NCI-H2227 (cell line): ENCODE measurements around the gene COL26A1.
"Not testable (repeated sequence)": the region's sequence is repeated elsewhere in the genome, so short reads cannot be mapped to it uniquely, and the experiment has no call there.

Source experiments
- DNase-seq: peaks from one replicate; lab custom pipeline; 2025; ENCODE audit not compliant: unreplicated experiment; lab: John Stamatoyannopoulos, UW

The COL26A1 gene

DNA sequence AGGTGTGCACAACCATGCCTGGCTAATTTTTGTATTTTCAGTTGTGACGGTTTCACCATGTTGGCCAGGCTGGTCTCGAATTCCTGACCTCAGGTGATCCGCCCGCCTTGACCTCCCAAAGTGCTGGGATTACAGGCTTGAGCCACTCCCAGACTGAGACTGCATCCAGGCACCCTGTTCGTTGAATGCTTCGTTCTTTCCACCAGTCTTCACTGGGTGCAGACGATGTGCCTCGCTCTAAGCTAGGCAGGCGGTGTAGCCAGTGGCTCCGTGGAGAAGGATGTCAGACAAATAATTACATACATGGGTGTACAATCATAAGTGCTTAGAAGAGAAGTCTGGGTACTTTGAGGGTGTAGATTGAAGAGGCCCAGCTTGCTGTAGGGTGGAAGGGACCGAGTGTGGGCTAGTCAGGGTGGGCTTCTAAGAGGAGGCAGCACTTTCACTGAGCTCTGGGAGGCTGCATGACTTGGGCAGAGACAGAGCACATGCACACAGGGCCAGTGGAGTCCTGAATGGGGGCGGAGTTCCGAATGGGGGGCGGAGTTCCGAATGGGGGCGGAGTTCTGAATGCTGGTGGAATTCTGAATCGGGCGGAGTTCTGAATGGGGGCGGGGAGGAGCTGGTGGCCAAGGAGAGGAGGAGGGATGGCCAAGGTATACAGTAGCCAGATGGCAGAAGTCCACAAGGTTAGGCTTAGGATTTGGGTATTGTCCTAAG is 74.3 kb downstream of the COL26A1 start:
- DNase-seq, result no peak

DNA sequence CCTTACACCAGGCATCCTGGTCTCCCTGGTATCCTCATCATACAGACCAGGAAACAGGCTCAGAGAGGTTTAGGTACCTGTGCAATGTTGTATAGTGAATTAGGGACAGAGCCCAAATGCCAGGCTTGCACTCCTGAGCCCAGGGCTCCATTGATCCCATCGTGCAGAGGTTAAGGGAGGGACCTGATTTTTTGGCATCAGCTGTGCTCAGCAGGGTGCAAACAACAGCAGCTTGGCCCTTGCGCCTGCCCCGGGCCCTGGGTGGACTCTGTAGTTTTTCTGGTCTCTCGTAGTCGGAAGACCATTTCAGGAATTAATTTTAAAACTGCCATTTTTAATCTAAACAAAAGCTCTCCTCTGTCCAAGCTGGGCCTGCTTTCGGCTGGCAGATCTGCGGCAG is 79.2 kb downstream of the COL26A1 start:
- DNase-seq, result no peak

DNA sequence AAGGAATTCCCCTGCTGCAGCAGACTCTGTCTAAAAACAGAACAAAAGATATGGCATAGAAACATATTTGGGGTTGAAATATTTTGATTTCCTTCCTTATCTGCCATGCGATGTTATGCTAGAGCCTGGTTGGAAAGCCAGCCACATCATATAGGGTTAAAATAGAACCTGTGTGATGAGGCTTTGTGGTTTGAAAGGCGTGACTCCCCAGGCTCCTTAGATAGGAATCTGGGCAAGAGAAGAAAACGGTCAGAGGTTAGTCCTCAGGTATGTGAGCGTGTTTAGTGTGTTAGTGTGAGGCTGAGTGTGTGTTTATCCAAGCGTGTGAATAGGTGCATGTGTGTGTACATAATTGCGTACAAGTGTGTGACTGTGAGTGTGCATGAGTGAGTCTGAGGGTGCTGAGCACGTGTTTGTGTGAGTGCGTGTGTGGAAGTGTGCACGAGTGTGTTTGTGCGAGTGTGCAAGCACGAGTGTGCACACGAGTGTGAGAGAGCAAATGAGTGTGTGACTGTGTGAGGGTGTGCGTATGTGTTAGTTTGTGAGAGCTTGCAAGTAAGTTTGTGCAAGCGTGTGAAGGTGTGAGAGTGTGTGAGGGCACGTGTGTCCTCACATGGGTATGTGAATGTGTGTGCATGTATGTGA is 79.9 kb downstream of the COL26A1 start:
- no peak for DNase-seq

DNA sequence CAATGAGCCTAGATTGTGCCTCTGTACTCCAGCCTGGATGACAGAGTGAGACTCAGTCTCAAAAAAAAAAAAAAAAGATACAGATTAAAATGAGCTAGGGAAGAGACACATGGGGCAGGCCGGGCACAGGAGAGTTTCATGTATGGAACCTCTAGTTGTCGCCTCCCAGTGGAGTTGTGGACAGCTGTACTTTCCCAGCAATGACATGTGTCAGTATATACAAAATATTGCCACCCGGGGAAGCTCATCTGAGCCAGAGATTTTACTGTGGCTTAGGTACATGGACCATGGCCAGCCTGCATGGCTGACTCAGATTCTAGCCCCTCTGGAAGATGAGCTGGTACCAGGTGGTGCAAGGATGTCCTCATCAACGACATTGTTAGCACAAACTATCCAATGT is 87.4 kb downstream of the COL26A1 start:
- DNase-seq, result no peak

DNA sequence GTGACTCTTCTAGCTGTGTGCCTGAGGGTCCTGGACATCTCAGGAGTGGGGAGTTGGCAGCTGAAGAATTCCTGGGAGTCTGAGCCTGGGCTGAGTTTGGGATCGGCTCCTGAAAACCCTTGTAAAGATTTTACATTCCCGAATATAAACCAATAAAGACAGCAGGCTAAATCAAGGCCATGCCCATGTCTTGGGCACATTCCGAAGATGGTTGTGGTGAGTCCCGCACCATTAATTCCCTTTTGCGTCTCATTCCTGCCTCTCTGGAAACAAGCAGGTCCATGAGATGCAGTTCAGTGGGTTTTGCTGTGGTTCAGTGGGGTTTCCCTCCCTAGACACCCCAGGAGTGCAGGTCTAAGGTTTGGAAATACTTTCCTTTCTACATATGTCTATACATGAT is 90.9 kb downstream of the COL26A1 start:
- no peak for DNase-seq

DNA sequence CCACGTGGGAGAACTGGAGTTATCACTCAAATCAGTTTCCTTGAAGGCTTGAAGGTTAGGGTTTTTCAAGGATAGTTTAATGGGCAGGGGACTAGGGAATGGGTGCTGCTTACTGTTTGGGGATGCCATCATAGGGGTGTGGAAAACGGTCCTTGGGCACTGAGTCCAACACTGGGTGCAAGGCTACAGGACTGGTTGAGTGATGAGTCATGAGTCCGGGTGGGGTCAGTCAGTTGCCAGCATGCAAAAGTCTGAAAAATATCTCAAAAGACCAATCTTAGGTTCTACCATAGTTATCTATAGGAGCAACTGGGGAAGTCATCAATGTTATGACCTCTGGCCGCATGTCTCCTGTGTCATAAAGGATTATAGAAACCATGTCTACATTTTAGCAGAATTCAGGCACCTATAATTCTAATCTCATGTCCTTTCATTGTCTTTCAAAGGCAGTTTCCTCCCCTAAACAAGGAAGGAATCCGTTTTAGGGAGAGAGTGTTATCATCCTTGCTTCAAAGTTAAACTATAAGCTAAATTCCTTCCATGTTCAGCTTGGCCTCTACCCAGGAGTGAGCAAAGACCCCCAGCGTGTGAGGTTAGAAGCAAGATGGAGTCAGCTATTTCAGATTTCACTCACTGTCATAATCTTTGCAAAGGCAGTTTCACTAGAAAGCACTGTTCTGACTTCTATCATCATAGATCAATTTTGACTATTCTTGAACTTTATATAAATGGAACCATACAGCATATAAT is 94.5 kb downstream of the COL26A1 start:
- no peak for DNase-seq

DNA sequence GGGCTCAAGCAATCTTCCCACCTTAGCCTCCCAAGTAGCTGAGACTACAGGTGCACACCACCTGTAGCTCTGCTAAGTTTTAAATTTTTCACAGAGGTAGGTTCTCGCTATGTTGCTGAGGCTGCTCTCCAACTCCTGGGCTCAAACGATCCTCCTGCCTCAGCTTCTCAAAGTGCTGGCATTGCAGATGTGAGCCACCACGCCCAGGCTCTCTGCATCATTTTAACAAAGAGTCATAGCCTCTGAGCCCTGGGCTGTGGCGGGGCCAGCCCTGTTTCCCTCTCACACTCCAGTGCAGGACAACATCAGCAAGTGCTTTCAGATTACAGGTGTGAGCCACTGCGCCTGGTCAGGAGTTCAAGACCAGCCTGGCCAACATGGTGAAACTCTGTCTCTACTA is 102.5 kb downstream of the COL26A1 start:
- no peak for DNase-seq

DNA sequence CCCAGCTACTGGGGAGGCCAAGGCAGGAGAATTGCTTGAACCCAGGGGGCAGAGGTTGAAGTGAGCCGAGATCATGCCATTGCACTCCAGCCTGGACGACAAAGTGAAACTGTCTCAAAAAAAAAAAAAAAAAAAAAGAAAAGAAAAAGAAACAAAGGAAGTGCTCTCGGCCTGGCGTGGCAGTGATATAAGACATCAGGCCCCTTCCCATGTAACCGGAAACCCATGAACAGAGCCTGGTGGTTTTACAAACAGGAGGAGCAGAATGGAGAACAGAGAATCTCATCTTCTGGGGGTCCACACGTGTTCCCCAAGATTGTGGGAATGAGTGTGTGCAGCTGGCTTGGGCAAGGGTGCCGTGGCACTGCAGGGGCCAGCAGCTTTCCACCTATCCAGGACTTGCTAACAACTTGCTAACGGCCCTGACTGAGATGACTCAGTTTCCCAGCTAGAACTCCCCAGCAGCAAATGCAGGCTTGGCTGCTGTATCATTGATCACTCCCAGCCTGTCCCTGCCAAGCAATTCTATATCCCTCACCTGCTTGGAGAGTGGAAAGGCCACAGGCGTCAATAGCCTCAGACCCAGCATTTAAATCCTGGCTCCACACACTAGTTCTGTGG is 103.0 kb downstream of the COL26A1 start:
- no peak for DNase-seq

DNA sequence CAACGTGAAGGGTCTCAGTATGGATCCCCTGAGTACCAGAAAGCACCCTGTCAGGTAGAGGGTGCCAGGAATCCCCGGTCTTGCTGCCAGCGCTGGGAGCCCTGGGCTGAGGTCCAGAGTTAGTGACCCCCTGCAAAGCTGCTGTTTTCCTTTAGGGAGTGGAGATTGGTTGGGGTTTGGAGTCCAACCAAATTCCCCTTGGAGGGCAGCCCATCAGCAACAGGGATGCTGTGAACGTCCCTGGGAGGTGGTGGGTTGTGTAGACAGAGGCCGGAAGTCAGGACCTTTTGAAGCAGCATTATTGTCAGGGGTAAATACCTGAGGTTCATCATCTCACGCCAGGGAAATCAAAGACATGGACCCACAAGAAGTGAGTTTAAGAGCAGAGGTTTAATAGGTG is 104.2 kb downstream of the COL26A1 start:
- DNase-seq, result no peak

DNA sequence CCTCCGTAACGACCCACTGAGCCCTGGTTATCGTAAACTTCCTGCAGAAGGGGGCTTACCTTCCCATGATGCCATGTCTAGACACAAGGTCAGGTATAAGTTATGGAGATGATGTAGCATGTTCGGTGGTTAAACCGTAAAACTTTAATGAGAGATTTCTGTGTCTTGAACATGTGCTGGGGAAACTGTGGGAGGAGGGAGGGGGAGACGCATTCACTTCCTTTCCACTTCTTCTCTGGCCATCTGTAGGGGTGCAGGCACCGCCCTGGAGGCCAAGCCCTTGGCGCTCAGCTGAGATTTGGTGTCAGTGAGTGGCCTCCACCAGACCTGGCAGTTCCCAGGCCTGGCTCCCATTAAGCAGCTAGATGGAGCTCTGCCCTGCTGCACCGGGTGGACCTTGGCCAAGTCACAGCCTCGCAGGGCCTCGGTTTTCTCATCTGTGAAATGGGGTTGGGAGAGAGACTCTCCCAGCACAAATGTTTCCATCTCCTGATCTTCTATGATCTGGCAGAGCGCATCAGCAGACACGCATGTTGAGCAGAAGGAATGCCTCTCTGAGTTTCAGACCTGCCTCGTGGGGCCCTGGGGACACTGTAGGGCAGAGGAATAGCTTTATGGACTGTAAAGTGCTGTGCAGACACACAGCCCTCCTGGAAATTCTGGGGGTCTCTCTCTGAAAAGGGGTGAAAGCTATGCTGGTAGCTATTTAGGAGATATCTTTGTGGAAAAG is 106.0 kb downstream of the COL26A1 start:
- DNase-seq, result no peak

DNA sequence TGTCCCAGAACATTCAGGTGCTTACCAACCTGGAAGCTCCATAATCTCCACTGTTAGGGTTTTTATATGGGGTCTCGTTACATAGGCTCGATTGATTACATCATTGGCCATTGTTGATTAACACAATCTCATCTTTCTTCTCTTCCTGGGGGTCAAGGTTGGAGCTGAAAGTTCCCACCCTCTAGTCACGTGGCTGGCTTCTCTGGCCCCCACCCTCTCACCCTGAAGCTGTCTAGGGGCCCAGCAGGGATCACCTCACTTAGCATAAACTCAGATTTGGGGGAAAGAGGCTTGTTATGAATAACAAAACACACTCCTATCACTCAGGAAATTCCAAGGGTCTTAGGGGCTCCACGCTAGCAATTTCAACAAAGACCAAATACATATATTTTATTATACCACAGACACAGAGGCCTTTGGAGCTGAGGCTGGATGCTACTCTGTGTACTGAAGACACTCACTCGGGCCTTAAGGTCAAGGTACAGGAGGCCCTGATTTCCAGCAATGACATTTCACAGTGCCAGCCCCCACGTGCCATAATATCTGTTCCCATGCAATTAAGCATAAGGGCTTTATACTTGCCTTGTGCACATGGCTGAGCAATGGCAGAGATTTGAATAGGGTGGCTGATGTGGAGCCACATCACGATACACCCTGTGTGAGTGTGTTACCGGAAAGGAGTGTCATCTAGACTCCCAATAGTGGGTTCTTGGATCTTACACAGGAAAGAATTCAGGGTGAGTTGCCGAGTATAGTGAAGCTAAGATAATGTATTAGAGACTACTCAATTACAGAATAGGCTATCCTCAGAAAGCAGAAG is 108.2 kb downstream of the COL26A1 start:
- no peak for DNase-seq

DNA sequence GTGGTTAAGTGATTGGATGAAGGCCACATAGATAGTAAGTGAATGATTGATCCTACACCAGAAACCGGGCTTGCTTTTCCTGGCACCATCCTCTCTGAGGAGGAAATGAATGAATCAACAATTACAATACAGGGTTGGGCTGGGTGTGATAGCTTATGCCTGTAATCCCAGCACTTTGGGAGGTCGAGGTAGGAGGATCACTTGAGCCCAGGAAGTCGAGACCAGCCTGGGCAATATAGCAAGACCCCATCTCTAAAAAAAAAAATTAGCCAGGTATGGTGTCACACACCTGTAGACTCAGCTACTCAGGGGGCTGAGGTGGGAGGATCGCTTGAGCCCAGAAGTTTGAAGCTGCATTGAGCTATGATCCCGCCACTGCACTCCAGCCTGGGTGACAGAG is 111.5 kb downstream of the COL26A1 start:
- no peak for DNase-seq

DNA sequence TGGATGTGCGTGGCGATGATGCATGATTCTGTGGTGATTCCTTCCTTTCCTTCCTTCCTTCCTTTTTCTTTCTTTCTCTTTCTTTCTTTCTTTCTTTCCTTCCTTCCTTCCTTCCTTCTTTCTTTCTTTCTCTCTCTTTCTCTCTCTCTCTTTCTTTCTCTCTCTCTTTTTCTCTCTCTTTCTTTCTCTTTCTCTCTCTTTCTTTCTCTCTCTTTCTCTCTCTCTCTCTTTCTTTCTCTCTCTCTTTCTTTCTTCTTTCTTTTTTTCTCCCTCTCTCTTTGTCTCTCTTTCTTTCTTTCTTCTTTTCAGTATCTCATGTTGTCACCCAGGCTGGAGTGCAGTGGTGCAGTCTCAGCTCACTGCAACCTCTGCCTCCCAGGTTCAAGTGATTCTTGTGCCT is 113.0 kb downstream of the COL26A1 start:
- not testable (repeated sequence) for DNase-seq

DNA sequence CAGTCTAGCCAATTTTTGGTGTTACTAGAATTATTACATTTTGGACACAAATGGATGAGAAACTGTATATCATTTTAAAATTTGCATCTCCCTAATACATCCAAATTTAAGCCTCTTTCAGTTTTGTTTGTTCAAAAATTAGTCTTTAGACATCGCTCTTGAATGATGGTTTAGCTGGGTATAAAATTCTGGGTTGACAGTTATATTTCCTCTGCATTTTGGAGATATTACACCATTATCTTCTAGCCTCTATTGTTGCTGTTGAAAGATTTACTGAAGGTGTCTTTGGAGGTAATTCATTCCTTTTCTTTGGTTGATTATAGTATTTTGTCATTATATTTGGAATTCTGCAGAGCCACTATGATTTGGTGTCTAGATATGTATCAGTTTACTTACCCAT is 116.5 kb downstream of the COL26A1 start:
- DNase-seq, result no peak

DNA sequence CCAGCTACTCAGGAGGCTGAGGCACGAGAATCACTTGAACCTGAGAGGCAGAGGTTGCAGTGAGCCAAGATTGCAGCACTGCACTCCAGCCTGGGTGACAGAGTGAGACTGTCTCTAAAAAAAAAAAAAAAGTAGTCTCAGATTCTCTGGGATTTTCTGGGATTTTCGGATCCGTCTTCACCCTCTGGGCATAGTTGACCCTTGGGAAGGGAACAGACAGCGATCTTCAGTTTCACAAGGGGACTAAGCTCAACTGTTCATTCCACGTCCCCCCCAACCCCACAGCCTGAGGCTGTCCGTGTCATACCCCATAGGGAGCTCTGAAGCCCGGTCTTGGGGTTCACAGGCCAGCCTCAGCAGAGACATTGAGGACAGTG is 123.4 kb downstream of the COL26A1 start:
- not testable (repeated sequence) for DNase-seq

DNA sequence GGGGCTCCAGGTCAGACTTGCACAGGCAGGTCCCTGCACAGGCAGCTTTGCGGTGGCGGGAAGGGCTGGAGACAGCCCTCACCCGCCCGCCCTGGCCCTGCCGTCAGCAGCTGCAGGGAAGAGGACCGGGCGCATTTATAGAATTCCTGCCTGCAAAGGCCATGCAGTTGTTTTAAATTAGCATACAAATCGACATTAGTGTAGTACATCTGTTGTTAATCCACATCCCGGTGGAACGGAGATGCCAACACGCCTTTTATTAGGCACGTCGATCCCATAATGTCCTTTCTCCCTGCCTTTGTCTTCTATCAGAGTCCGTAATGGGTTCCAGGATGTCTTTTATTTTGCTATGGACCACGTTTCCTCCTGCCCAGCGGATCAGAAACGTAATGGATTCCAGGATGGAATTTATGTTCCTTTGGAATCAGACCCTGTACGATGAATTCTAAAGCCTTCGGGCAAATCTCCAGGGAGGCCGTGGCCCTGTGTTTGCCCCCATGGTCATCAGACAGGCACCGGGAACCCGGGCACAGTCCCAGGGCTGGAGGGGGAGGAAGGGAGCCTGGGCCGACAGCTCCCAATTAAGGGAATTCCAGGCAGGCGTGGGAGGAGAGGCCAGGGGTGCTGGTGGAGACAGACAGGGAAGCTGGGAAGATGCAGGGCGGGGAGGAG is 123.9 kb downstream of the COL26A1 start:
- no peak for DNase-seq

DNA sequence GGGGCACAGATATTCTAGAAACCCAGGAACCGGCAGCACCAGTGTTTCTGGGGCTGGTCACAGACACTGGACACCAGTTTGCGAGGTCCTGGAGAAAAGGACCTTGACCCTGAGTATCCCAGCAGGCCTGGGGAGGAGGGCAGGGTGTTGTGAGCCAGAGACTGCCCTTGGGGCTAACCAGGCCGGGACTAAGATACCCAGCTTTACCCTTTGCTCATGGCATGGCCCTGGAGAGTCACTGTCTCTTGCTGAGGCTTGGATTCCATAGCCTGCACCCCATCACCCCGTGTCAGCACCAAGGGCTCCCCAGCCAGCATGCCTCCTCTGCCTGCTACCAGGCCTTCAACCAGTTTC is 124.4 kb downstream of the COL26A1 start:
- no peak for DNase-seq

DNA sequence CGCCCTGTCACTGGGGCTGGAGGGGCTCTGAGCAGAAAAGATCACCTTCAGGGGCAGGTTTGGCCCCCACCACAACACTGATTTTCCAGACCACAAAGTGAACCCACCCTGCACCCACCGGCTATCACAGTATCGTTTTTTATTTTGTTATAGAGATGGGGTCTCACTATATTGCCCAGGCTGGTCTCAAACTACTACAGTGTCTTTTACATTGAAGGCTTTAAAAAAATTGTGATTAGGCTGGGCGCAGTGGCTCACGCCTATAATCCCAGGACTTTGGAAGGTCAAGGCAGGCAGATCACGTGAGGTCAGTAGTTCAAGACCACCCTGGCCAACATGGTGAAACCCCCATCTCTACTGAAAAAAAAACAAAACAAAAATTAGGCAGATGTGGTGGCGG is 125.1 kb downstream of the COL26A1 start:
- DNase-seq, result no peak

DNA sequence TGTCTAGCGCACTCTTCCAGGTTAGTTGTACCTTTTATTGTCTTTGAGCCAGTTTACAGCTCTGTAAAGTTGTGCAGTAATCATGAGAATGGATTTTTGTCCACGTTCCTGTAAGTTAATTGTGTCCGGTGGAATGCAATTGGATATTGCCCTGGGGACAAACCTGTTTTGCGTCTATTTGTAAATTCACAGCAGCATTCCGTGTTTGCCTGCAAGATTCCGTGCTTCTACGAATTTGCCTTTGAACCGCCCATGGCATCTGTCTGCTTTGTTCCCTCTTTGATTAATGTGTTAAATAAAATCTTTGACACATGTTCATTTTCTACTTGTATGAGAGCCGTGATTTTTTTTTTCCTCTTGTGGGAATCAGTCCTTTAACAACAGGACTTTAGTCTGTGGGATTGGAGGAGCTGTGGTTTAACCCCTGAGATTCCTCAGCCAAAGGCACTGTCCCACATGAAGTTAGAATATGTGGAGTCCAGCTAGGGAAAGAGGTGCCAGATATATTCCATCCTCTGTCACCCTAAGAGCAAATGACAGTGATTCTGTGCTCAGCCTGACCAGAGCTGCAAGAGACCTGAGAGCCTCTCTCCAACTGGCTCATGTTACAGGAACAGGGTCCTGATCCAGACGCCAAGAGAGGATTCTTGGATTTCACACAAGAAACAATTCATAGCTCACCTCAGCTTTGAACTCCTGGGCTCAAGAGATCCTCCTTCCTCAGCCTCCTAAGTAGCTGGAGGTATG is 126.3 kb downstream of the COL26A1 start:
- peak; percentile 44 for DNase-seq
